Gastroesophageal sphincter (tissue), 4 donors: ENCODE data around the gene HPD. TPM values are rescaled to one million over a fixed set of nuclear protein-coding genes. Genes with fewer than 3 reads are reported as not detected.
"Not testable (repeated sequence)": the region's sequence is repeated elsewhere in the genome, so short reads cannot be mapped to it uniquely, and the experiment has no call there.

Source experiments
- ATAC-seq: fragments of 150-250 bp; one replicate; pipeline ENCODE4 v1.9.1; 2016; ENCODE audit warnings: mild to moderate bottlenecking, moderate library complexity
- H3K27ac ChIP-seq, 4 donors: fragments of 200-600 bp; sonication (generic) in 3 of 4; 1 replicate in 3 of 4; 2 replicates in 1 of 4; pipeline ENCODE4 v1.5.1; 2016 to 2019
- H3K27me3 ChIP-seq: fragments of 200-600 bp; sonication (generic); one replicate; pipeline ENCODE4 v1.5.1; 2019
- H3K36me3 ChIP-seq, 2 donors: fragments of 200-600 bp; sonication (generic); one replicate each; pipeline ENCODE4 v1.5.1; 2019; ENCODE audit warnings: control low read depth in 1 of 2
- H3K4me1 ChIP-seq, 3 donors: fragments of 200-600 bp; sonication (generic); 1 replicate in 2 of 3; 2 replicates in 1 of 3; pipeline ENCODE4 v1.5.1; 2016 to 2019; ENCODE audit warnings: control low read depth in 2 of 3
- H3K4me3 ChIP-seq, 2 donors: fragments of 200-600 bp; sonication (generic); one replicate each; pipeline ENCODE4 v1.5.1; 2019; ENCODE audit warnings: mild to moderate bottlenecking in 1 of 2, moderate library complexity in 1 of 2
- H3K9me3 ChIP-seq, 3 donors: fragments of 200-600 bp; sonication (generic); one replicate each; pipeline ENCODE4 v1.5.1; 2017 to 2019; ENCODE audit warnings: control low read depth in 2 of 3
- EP300 ChIP-seq: sonication (generic); formaldehyde crosslinking; IDR thresholded peaks from one replicate; pipeline ENCODE4 v1.6.1; 2017; ENCODE audit warnings: antibody characterized with exemption, mild to moderate bottlenecking
- POLR2A ChIP-seq, 2 donors: fragments of 450-650 bp; IDR thresholded peaks; one replicate each; pipeline ENCODE4 v1.6.1; 2017; ENCODE audit warnings: antibody characterized with exemption in 2 of 2, mild to moderate bottlenecking in 2 of 2, moderate library complexity in 1 of 2
- POLR2AphosphoS5 ChIP-seq: sonication (generic); formaldehyde crosslinking; IDR thresholded peaks from one replicate; pipeline ENCODE4 v1.6.1; 2017; ENCODE audit warnings: antibody characterized with exemption
- WGBS, 2 donors: methylation state at CpG; one replicate each; pipeline ENCODE4 v1.1.5; 2018; ENCODE audit warnings: low coverage in 1 of 2; 5-methylcytosine and 5-hydroxymethylcytosine counted together
- total RNA-seq, 4 donors: library from RNA; depleted of rRNA; stranded (reverse); fragments of >200 nt; gene quantifications; one replicate each; pipeline ENCODE4 v1.1.0, GENCODE V29; 2016
- TF ChIP-seq, protein P1 (sequence below), 4 experiments: fragments of 200-600 bp in 2 of 4; fragments of 450-650 bp in 2 of 4; sonication (generic) in 1 of 4; IDR thresholded peaks; one replicate each; pipeline ENCODE4 v1.5.1; 2017 to 2019; ENCODE audit warnings: antibody characterized with exemption in 4 of 4, mild to moderate bottlenecking in 2 of 4, moderate library complexity in 2 of 4

HPD gene
- total RNA-seq, 4 donors from 2014 or later: 1.2 to 5.0 (median 2.6) TPM; not detected in 1

DNA sequence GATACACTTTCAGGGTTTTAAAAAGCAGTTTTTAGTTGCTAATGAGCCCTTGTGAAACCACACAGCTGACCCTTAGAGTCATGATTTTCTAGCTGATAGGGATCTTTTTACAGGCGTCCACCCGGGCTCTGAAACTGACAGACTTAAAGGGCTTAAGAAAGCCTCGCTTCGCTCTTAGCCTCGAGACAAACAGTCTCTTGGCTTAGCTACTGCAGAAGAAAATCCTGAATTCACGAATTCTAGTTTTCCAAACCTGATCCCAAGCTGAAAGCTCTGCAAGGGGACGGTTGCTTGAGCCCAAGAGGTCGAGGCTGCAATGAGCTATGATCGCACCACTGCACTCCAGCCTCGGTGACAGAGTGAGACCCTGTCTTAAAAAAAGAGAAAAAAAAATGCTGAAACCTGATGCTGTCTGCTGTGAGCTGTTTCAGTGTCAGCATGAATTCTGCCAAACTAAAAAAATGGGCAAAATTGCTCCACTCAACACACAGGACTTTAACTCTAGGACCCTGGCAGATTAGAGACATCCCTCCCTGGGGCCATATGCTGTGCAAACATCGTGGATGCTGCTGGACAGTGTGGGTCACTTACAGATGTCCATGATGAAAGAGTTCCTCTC is 3.1 kb upstream of the HPD start:
- WGBS, 2 donors: 21 to 36% methylated on average over 7 to 8 of the region's 11 CpGs
- Histone ChIP-seq H3K27me3 (no peaks in the 10 kb centered on the region), H3K4me1 (peaks cover 4 to 32% (median 14%) of the 10 kb centered on the region in 3 donors), H3K4me3 (no peak overlapping the region), H3K36me3 (no peaks in the 10 kb centered on the region), H3K9me3 (no peaks in the 10 kb centered on the region), H3K27ac (peak overlapping the region in 2 of 4 donors; percentile 29 to 37)
- ATAC-seq: no peak
- no peak for TF ChIP-seq POLR2A (IDR thresholded peaks at IDR 0.05)
- TF ChIP-seq, protein P1, sequence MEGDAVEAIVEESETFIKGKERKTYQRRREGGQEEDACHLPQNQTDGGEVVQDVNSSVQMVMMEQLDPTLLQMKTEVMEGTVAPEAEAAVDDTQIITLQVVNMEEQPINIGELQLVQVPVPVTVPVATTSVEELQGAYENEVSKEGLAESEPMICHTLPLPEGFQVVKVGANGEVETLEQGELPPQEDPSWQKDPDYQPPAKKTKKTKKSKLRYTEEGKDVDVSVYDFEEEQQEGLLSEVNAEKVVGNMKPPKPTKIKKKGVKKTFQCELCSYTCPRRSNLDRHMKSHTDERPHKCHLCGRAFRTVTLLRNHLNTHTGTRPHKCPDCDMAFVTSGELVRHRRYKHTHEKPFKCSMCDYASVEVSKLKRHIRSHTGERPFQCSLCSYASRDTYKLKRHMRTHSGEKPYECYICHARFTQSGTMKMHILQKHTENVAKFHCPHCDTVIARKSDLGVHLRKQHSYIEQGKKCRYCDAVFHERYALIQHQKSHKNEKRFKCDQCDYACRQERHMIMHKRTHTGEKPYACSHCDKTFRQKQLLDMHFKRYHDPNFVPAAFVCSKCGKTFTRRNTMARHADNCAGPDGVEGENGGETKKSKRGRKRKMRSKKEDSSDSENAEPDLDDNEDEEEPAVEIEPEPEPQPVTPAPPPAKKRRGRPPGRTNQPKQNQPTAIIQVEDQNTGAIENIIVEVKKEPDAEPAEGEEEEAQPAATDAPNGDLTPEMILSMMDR (IDR thresholded peaks at IDR 0.05): no peak
- no peak for TF ChIP-seq EP300

DNA sequence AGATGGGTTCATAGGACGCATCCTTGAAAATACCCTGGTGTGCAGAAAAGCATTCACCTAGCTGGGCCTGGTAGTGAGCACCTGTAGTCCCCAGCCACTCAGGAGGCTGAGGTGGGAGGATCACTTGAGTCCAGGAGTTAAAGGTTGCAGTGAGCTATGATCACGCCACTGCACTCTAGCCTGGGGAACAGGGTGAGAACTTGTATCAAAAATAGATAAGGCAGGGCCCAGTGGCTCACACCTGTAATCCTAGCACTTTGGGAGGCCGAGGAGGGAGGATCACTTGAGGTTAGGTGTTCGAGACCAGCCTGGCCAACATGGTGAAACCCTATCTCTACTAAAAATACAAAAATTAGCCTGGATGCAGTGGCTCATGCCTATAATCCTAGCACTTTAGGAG is 2.0 kb upstream of the HPD start:
- not testable (repeated sequence) for H3K4me3 ChIP-seq, H3K36me3 ChIP-seq, ATAC-seq, H3K27ac ChIP-seq, H3K9me3 ChIP-seq, H3K27me3 ChIP-seq
- 100% methylated on average over 3 of the region's 4 CpGs; no CpG with 5 or more reads in 1 of the 2 donors for WGBS, 2 donors
- peaks cover 4 to 32% (median 14%) of the 10 kb centered on the region in 3 donors for H3K4me1 ChIP-seq

DNA sequence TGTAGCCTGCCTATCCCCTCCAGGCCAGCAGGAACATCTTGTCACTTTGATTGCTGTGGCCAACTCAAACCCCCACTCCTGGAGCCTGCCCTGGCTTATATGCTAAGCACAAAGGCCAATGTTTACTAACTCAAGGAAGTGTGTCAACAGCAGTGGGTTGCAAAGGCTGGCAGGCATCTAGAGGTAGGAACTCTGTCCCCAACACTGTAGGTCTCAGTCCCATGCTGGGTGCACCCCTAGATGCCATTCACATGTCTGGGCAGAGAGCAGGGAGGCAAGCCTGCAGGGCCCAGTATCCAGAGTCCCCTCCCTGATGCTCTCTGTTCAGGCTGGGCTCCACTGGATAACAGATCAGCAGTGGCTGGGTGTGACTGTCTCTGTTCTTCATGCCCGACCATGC is 1.6 kb upstream of the HPD start:
- TF ChIP-seq POLR2AphosphoS5 (no peak), EP300 (no peak)
- TF ChIP-seq, protein P1 (IDR thresholded peaks at IDR 0.05): no peak
- no peaks in the 10 kb centered on the region for H3K27me3 ChIP-seq
- no peaks in the 10 kb centered on the region for H3K36me3 ChIP-seq
- peaks cover 4 to 32% (median 14%) of the 10 kb centered on the region in 3 donors for H3K4me1 ChIP-seq
- ATAC-seq: no peak
- peak overlapping the region in 3 of 4 donors; percentile 90 to 91 (median 90) for H3K27ac ChIP-seq
- H3K9me3 ChIP-seq: no peaks in the 10 kb centered on the region
- no CpG with 5 or more reads among the region's 1 CpG for WGBS, 2 donors
- H3K4me3 ChIP-seq: no peak overlapping the region

DNA sequence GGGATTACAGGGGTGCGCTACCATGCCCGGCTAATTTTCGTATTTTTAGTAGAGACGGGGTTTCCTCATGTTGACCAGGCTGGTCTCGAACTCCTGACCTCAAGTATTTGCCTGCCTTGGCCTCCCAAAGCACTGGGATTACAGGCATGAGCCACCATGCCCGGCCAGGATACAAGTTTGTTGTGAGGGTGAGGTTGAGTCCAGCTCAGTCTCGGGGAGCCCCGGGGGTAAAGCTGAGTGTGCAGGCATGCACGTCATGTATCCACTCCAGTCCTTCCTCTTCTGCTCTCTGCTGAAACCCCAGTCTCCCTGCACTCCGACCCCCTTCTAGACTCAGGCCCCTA is 369 bp downstream of the HPD start:
- peak overlapping the region; percentile 83 to 91 (median 90) for H3K27ac ChIP-seq
- WGBS, 2 donors: 55% methylated on average over 4 of the region's 10 CpGs; no CpG with 5 or more reads in 1 of the 2 donors
- H3K36me3 ChIP-seq: no peaks in the 10 kb centered on the region
- H3K4me3 ChIP-seq: no peak overlapping the region
- H3K27me3 ChIP-seq: no peaks in the 10 kb centered on the region
- no peak for ATAC-seq
- TF ChIP-seq EP300 (no peak), POLR2AphosphoS5 (no peak), POLR2A (IDR thresholded peaks at IDR 0.05) (no peak)
- TF ChIP-seq, protein P1 (IDR thresholded peaks at IDR 0.05): no peak
- no peaks in the 10 kb centered on the region for H3K9me3 ChIP-seq
- H3K4me1 ChIP-seq: peaks cover 4 to 32% (median 14%) of the 10 kb centered on the region in 3 donors

DNA sequence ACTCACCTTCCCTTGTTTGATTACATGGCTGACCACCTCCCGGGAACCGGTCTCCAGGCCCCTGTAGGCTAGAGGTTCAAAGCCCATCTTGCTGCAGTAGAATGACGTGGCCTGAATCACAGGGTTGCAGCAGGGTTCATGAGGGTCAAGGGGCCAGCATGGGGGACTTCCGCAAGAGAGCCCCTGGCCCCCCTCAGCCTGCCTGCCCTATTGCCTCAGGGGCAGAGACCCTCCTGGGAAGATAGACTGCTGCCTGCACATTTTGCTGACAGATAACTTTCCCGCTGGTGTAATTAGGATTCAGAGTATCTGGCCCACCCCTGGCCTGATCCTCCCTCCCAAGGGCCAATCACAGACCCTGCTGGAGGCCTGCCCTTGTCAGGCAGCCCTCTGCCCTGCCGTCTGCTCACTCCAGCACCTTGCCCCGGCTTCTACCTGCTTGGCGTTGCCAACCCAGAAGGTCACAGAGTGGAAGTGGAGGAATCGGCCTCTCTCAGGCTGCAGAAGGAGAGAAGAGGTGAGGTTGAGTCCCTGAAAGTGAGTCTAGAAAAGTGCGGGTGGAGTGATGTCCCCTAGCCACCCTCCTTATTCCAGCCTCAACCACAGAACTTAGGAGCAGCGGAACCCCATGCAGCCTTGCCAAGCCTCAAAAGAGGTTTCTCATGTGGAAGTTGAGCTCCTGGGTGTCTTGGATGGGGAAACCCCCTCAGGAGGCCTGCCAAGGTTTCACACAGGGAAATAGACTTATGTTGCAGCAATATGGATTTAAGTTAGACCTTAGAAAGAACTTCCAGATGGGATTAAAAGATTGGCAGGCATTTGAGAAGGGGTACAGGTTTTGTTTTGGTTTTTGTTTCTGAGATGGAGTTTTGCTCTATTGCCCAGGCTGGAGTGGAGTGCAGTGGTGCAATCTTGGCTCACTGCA is 1.1 kb downstream of the HPD start:
- WGBS, 2 donors: 82% methylated on average over 2 of the region's 11 CpGs; no CpG with 5 or more reads in 1 of the 2 donors
- no peak for ATAC-seq
- no peak for TF ChIP-seq POLR2AphosphoS5
- TF ChIP-seq, protein P1 (IDR thresholded peaks at IDR 0.05): no peak
- TF ChIP-seq EP300: no peak
- TF ChIP-seq POLR2A (IDR thresholded peaks at IDR 0.05): no peak

DNA sequence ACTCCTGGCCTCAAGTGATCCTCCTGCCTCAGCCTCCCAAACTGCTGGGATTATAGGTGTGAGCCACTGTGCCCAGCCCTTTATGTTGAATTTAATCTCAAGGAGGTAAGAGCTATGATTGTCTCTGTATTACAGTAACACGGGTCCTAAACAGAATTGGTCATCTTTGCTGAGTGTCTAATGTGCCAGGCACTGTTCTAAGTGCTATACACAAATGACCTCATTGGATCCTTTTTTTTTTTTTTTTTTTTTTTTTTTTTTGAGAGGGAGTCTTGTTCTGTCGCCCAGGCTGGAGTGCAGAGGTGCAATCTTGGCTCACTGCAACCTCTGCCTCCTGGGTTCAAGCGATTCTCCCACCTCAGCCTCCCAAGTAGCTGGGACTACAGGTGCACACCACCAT is 6.3 kb downstream of the HPD start:
- not testable (repeated sequence) for H3K4me3 ChIP-seq, H3K27ac ChIP-seq, H3K27me3 ChIP-seq, H3K9me3 ChIP-seq, H3K36me3 ChIP-seq, H3K4me1 ChIP-seq, ATAC-seq
- WGBS, 2 donors: 33 to 74% methylated on average over 1 to 3 of the region's 3 CpGs

More for the DNA sequence above, 1.1 kb downstream of the HPD start:
- Histone ChIP-seq H3K4me1 (peaks cover 4 to 32% (median 14%) of the 10 kb centered on the region in 3 donors), H3K27me3 (no peaks in the 10 kb centered on the region), H3K36me3 (no peaks in the 10 kb centered on the region), H3K9me3 (no peaks in the 10 kb centered on the region), H3K27ac (peak overlapping the region in 3 of 4 donors; percentile 90 to 91 (median 90)), H3K4me3 (no peak overlapping the region)
